Neural cell (in vitro differentiated cells): ENCODE results near the gene TCEAL9. TPM values are rescaled to one million over a fixed set of nuclear protein-coding genes. Genes with fewer than 3 reads are reported as not detected.
"Not testable (repeated sequence)": the region's sequence is repeated elsewhere in the genome, so short reads cannot be mapped to it uniquely, and the experiment has no call there.

Experiments
- H2AFZ ChIP-seq: fragments of 200-600, 300-800 bp; sonication (generic), shearing (Covaris generic); 2 replicates; pipeline ENCODE4 v1.6.0; 2014; ENCODE audit warnings: low read depth, mild to moderate bottlenecking, antibody characterized with exemption, low read length, moderate library complexity
- H3F3A ChIP-seq: fragments of 200-600 bp; shearing (Covaris generic); 2 replicates; pipeline ENCODE4 v1.6.1; 2016; ENCODE audit warnings: mild to moderate bottlenecking, moderate library complexity, mixed read lengths, antibody characterized with exemption, low read length; ENCODE audit not compliant: insufficient read depth, poor library complexity, severe bottlenecking
- H3K27ac ChIP-seq: fragments of 200-600, 300-800 bp; sonication (generic), shearing (Covaris generic); 2 replicates; pipeline ENCODE4 v1.5.1; 2014; ENCODE audit warnings: mild to moderate bottlenecking, low read length, moderate library complexity
- H3K27me3 ChIP-seq: fragments of 300-800, 200-600 bp; sonication (generic), shearing (Covaris generic); 2 replicates; pipeline ENCODE4 v1.6.0; 2014; ENCODE audit warnings: mild to moderate bottlenecking, low read depth, low read length, moderate library complexity; ENCODE audit not compliant: insufficient read depth
- H3K36me3 ChIP-seq: fragments of 300-800, 200-600 bp; sonication (generic), shearing (Covaris generic); 2 replicates; pipeline ENCODE4 v1.5.1; 2014; ENCODE audit warnings: mild to moderate bottlenecking, antibody characterized with exemption, low read length, moderate library complexity; ENCODE audit not compliant: insufficient read depth
- H3K4me2 ChIP-seq: fragments of 300-800, 200-600 bp; sonication (generic), shearing (Covaris generic); 2 replicates; pipeline ENCODE4 v1.6.0; 2014; ENCODE audit warnings: mild to moderate bottlenecking, low read length
- H3K4me3 ChIP-seq: fragments of 300-800, 200-600 bp; sonication (generic), shearing (Covaris generic); 2 replicates; pipeline ENCODE4 v1.5.1; 2014; ENCODE audit warnings: mild to moderate bottlenecking, low read length, moderate library complexity
- H3K79me2 ChIP-seq: fragments of 200-600 bp; shearing (Covaris generic); replicated peaks from 2 replicates; pipeline ENCODE4 v1.6.0; 2014; ENCODE audit warnings: mild to moderate bottlenecking, low read length, moderate library complexity; ENCODE audit not compliant: insufficient read depth
- H3K9ac ChIP-seq: fragments of 300-800, 200-600 bp; sonication (generic), shearing (Covaris generic); 2 replicates; pipeline ENCODE4 v1.6.1; 2016; ENCODE audit warnings: mild to moderate bottlenecking, low read length, mixed read lengths
- H3K9me2 ChIP-seq: fragments of 200-600 bp; shearing (Covaris generic); 2 replicates; pipeline ENCODE4 v1.6.1; 2016; ENCODE audit warnings: mild to moderate bottlenecking, low read length, mixed read lengths; ENCODE audit not compliant: insufficient read depth
- H3K9me3 ChIP-seq: fragments of 200-600, 300-800 bp; sonication (generic), shearing (Covaris generic); 2 replicates; pipeline ENCODE4 v1.6.1; 2016; ENCODE audit warnings: mild to moderate bottlenecking, mixed run types, low read length, moderate library complexity, mixed read lengths
- H4K20me1 ChIP-seq: fragments of 200-600 bp; shearing (Covaris generic); 2 replicates; pipeline ENCODE4 v1.6.1; 2016; ENCODE audit warnings: mild to moderate bottlenecking, mixed run types; ENCODE audit not compliant: insufficient read depth
- CTCF ChIP-seq: fragments of 450-650 bp; IDR thresholded peaks from 2 replicates; pipeline ENCODE4 v1.5.1; 2014; ENCODE audit warnings: antibody characterized with exemption, mild to moderate bottlenecking, moderate library complexity; ENCODE audit not compliant: poor library complexity, severe bottlenecking
- EP300 ChIP-seq: fragments of 450-650 bp; conservative IDR thresholded peaks from 2 replicates; pipeline ENCODE4 v1.6.1; 2014; ENCODE audit warnings: antibody characterized with exemption, mild to moderate bottlenecking, moderate library complexity; ENCODE audit not compliant: poor library complexity, severe bottlenecking
- EZH2 ChIP-seq: fragments of 200-600, 300-800 bp; shearing (Covaris generic), sonication (generic); IDR thresholded peaks from 2 replicates; pipeline ENCODE4 v1.6.1; 2014; ENCODE audit warnings: antibody characterized with exemption, low read length, borderline replicate concordance, mild to moderate bottlenecking; ENCODE audit not compliant: insufficient read depth, poor library complexity, severe bottlenecking
- MXI1 ChIP-seq: fragments of 450-650 bp; conservative IDR thresholded peaks from 2 replicates; pipeline ENCODE4 v1.6.1; 2014; ENCODE audit warnings: antibody characterized with exemption, mild to moderate bottlenecking; ENCODE audit not compliant: poor library complexity, severe bottlenecking
- POLR2AphosphoS5 ChIP-seq: IDR thresholded peaks from 2 replicates; pipeline ENCODE4 v1.6.1; 2012
- RAD21 ChIP-seq: fragments of 450-650 bp; conservative IDR thresholded peaks from 2 replicates; pipeline ENCODE4 v1.6.1; 2014; ENCODE audit warnings: antibody characterized with exemption, mild to moderate bottlenecking, moderate library complexity
- REST ChIP-seq: IDR thresholded peaks from 2 replicates; pipeline ENCODE4 v1.6.1; 2012; ENCODE audit warnings: borderline replicate concordance
- SMC3 ChIP-seq: fragments of 450-650 bp; conservative IDR thresholded peaks from 2 replicates; pipeline ENCODE4 v1.6.1; 2014; ENCODE audit warnings: antibody characterized with exemption, mild to moderate bottlenecking, moderate library complexity; ENCODE audit not compliant: poor library complexity
- TAF1 ChIP-seq: IDR thresholded peaks from 2 replicates; pipeline ENCODE4 v1.6.1; 2012; ENCODE audit warnings: low read depth
- polyA plus RNA-seq: library from polyadenylated mRNA; depleted of rRNA; stranded (reverse); fragments of >200 nt; gene quantifications from 2 replicates; pipeline ENCODE4 v1.2.3, GENCODE V29; 2014

Gene TCEAL9
- polyA plus RNA-seq, 1 donor from 2014 or later, result 84.5 TPM

- Histone ChIP-seq H3K27me3 (no peaks in the 10 kb centered on the region), H3K79me2 (peaks cover 10% of the 10 kb centered on the region), H3F3A (no peaks in the 10 kb centered on the region), H3K36me3 (no peaks in the 10 kb centered on the region), H3K4me3 (no peak overlapping the region), H3K9ac (no peak overlapping the region), H3K27ac (no peak overlapping the region), H4K20me1 (no peaks in the 10 kb centered on the region), H3K9me2 (no peaks in the 10 kb centered on the region), H3K4me2 (no peak overlapping the region), H2AFZ (no peak overlapping the region), H3K9me3 (no peaks in the 10 kb centered on the region)
- TF ChIP-seq SMC3 (no peak), TAF1 (no peak), MXI1 (no peak), EZH2 (no peak), CTCF (no peak), REST (no peak)
Measured at GRCh38 chrX:103382877-103383276, 26.6 kb downstream of the TCEAL9 start.

DNA sequence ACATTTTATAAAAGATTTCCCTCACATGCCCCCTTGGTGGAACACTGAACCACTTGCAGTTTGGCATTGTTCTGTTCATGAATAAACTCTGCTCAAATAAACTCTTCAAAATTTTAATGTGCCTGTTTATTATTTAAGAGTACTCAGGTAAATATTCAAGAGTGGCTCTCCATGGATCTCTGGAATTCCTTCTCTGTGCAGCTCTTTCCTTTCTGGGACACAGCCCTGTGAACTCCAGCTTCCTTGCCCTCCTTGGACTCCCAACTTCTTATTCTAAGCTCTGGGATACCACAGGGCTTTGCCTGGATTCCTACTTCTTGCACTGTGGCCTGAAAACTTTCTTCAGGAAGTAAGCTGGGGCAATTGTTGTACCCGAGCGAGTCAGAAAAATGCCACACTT lies 28.4 kb downstream of the TCEAL9 start:
- no peaks in the 10 kb centered on the region for H3K36me3 ChIP-seq
- no peak overlapping the region for H2AFZ ChIP-seq
- no peaks in the 10 kb centered on the region for H3F3A ChIP-seq
- no peaks in the 10 kb centered on the region for H3K79me2 ChIP-seq
- no peak overlapping the region for H3K4me3 ChIP-seq
- H4K20me1 ChIP-seq, result no peaks in the 10 kb centered on the region
- no peak overlapping the region for H3K27ac ChIP-seq
- TF ChIP-seq SMC3 (no peak), REST (no peak), POLR2AphosphoS5 (no peak), RAD21 (no peak), EP300 (no peak), TAF1 (no peak), CTCF (no peak), MXI1 (no peak), EZH2 (no peak)
- no peaks in the 10 kb centered on the region for H3K9me3 ChIP-seq
- no peak overlapping the region for H3K4me2 ChIP-seq
- H3K9ac ChIP-seq, result no peak overlapping the region
- H3K27me3 ChIP-seq, result no peaks in the 10 kb centered on the region
- H3K9me2 ChIP-seq, result no peaks in the 10 kb centered on the region

DNA sequence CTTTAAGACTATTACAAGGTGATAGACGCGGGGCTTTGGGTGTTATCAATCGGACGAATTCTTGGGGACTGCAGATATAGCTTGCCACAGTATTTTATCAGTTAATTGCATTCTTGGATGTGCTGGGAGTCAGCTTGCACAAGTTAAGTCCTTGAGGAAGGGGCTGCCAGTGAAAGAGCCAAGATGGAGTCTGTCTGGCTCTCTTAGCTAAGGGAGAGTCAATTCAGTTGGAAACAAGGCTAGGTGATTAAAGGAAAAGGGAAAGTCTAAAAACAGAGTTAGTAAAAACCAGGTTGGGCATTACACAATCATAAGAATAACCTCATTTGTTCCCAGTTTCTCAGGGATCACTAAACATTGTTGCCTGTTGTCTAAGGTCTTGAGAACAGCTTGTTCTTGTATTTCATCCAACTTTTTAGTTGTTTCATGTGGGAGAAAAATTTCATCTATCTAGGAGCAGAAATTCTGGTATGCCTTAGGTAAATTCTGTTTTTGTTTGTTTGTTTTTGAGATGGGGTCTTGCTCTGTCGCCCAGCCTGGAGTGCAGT lies 29.1 kb downstream of the TCEAL9 start:
- not testable (repeated sequence) for H2AFZ ChIP-seq, H3K4me3 ChIP-seq, H3K4me2 ChIP-seq, H3K79me2 ChIP-seq, H3K27ac ChIP-seq, H3K36me3 ChIP-seq, H4K20me1 ChIP-seq, H3K9ac ChIP-seq, H3K9me2 ChIP-seq, H3F3A ChIP-seq, H3K27me3 ChIP-seq, H3K9me3 ChIP-seq
